KMS-11 (cell line): ENCODE results near the gene RBP5.

Experiments
- H2AFZ ChIP-seq: fragments of 200-600 bp; sonication (generic); 2 replicates; pipeline ENCODE4 v1.6.1; 2016; ENCODE audit warnings: antibody characterized with exemption, mixed run types, low read depth
- H3K27ac ChIP-seq: fragments of 200-600 bp; sonication (generic); 2 replicates; pipeline ENCODE4 v1.6.1; 2016; ENCODE audit warnings: mild to moderate bottlenecking, mixed run types
- H3K27me3 ChIP-seq: fragments of 200-600 bp; sonication (generic); 2 replicates; pipeline ENCODE4 v1.6.1; 2017; ENCODE audit warnings: mild to moderate bottlenecking, low read depth, mixed run types, moderate library complexity; ENCODE audit not compliant: insufficient read depth
- H3K36me3 ChIP-seq: fragments of 200-600 bp; sonication (generic); 2 replicates; pipeline ENCODE4 v1.6.1; 2017; ENCODE audit warnings: mild to moderate bottlenecking, mixed run types; ENCODE audit not compliant: insufficient read depth
- H3K4me1 ChIP-seq: fragments of 200-600 bp; sonication (generic); 2 replicates; pipeline ENCODE4 v1.6.1; 2016; ENCODE audit warnings: mild to moderate bottlenecking, low read depth, mixed run types; ENCODE audit not compliant: poor library complexity, severe bottlenecking
- H3K4me2 ChIP-seq: fragments of 200-600 bp; sonication (generic); 2 replicates; pipeline ENCODE4 v1.7.0; 2016; ENCODE audit warnings: mild to moderate bottlenecking, mixed run types
- H3K4me3 ChIP-seq: fragments of 200-600 bp; sonication (generic); IDR thresholded peaks from 2 replicates; pipeline ENCODE4 v1.6.1; 2017; ENCODE audit warnings: low read depth, low read length, mixed read lengths; ENCODE audit not compliant: insufficient read depth
- H3K79me2 ChIP-seq: fragments of 200-600 bp; sonication (generic); 2 replicates; pipeline ENCODE4 v1.6.1; 2016; ENCODE audit warnings: low read depth, mixed run types; ENCODE audit not compliant: insufficient read depth
- H3K9ac ChIP-seq: fragments of 200-600 bp; sonication (generic); 2 replicates; pipeline ENCODE4 v1.6.1; 2016; ENCODE audit warnings: mild to moderate bottlenecking, mixed run types
- H4K20me1 ChIP-seq: fragments of 200-600 bp; sonication (generic); 2 replicates; pipeline ENCODE4 v1.6.1; 2016; ENCODE audit warnings: mild to moderate bottlenecking, mixed run types; ENCODE audit not compliant: insufficient read depth
- TF ChIP-seq, protein P1 (sequence below): fragments of 200-600 bp; sonication (generic); conservative IDR thresholded peaks from 2 replicates; pipeline ENCODE4 v1.6.1; 2017; ENCODE audit warnings: low read depth, mild to moderate bottlenecking, antibody characterized with exemption, low read length, moderate library complexity, mixed read lengths

Gene RBP5

DNA sequence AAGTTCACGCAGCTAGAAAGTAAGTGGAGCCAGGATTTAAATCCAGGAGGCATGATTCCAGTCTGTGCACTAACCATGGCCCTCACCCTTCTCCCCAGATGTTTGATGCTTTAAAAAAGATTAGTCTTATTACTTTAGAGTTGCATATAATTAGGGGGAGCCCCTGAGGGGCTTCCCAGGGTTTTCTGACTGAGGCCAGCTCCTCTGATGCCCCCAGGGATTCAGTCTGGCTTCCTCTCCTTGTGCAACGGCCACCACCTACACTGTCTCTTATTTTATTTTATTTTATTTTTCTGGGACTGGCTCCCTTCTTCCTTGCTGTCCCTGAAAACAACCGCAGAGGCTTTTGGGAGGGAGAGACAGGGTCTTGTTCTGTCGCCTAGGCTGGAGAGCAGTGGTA lies 24.1 kb upstream of the RBP5 start:
- TF ChIP-seq, protein P1, sequence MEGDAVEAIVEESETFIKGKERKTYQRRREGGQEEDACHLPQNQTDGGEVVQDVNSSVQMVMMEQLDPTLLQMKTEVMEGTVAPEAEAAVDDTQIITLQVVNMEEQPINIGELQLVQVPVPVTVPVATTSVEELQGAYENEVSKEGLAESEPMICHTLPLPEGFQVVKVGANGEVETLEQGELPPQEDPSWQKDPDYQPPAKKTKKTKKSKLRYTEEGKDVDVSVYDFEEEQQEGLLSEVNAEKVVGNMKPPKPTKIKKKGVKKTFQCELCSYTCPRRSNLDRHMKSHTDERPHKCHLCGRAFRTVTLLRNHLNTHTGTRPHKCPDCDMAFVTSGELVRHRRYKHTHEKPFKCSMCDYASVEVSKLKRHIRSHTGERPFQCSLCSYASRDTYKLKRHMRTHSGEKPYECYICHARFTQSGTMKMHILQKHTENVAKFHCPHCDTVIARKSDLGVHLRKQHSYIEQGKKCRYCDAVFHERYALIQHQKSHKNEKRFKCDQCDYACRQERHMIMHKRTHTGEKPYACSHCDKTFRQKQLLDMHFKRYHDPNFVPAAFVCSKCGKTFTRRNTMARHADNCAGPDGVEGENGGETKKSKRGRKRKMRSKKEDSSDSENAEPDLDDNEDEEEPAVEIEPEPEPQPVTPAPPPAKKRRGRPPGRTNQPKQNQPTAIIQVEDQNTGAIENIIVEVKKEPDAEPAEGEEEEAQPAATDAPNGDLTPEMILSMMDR = no peak
- H3K9ac ChIP-seq = no peak overlapping the region
- no peaks in the 10 kb centered on the region for H3K27me3 ChIP-seq
- H3K79me2 ChIP-seq = no peaks in the 10 kb centered on the region
- H2AFZ ChIP-seq = no peak overlapping the region
- H3K4me2 ChIP-seq = no peak overlapping the region
- H3K27ac ChIP-seq = no peak overlapping the region
- H3K4me3 ChIP-seq = no peak overlapping the region
- no peaks in the 10 kb centered on the region for H4K20me1 ChIP-seq
- H3K36me3 ChIP-seq = no peaks in the 10 kb centered on the region
- H3K4me1 ChIP-seq = no peaks in the 10 kb centered on the region

DNA sequence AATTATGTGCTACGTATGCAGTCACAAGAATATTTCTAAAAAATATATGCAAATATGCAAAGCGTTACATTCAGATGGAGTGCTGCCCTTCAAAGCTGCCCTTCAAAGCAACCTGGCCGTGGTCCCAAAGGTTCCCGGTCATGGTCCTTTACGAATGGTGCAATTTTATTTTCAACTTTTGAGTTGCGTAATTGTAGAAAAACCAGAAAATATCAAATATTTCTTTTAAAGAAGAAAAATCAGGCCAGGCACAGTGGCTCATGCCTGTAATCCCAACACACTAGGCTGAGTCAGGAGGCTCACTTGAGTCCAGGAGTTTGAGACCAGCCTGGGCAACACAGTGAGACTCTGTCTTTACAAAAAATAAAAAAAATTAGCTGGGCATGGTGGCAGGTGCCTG lies 22.8 kb upstream of the RBP5 start:
- no peaks in the 10 kb centered on the region for H3K27me3 ChIP-seq
- H4K20me1 ChIP-seq = no peaks in the 10 kb centered on the region
- no peaks in the 10 kb centered on the region for H3K79me2 ChIP-seq
- no peak overlapping the region for H2AFZ ChIP-seq
- no peak overlapping the region for H3K9ac ChIP-seq
- H3K36me3 ChIP-seq = no peaks in the 10 kb centered on the region
- no peak overlapping the region for H3K4me2 ChIP-seq
- no peaks in the 10 kb centered on the region for H3K4me1 ChIP-seq
- no peak overlapping the region for H3K27ac ChIP-seq
- no peak overlapping the region for H3K4me3 ChIP-seq
- TF ChIP-seq, protein P1 = no peak

DNA sequence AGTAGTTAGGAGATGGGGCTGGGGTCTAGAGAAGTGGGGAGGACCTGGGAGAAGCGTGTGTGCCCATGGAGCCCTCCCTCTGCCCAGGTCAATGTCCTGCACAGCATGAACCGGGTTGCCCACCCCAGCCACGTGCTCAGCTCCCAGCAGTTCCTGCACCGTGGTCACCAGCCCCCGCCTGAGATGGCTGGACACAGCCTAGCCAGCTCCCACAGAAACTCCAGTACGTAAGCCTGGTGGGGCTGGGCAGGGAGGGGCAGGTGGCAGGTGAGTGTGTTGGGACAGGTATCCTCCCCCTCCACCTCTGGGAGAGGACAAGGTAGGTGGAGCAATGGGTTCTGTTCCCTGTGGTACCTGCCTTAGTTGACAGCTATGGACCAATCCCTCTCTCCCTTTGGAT lies 22.2 kb upstream of the RBP5 start:
- Histone ChIP-seq H3K79me2 (no peaks in the 10 kb centered on the region), H2AFZ (no peak overlapping the region), H3K4me1 (no peaks in the 10 kb centered on the region), H3K9ac (no peak overlapping the region), H3K4me2 (no peak overlapping the region), H3K36me3 (no peaks in the 10 kb centered on the region), H3K27ac (no peak overlapping the region), H3K27me3 (no peaks in the 10 kb centered on the region), H3K4me3 (no peak overlapping the region), H4K20me1 (no peaks in the 10 kb centered on the region)
- TF ChIP-seq, protein P1 = no peak

DNA sequence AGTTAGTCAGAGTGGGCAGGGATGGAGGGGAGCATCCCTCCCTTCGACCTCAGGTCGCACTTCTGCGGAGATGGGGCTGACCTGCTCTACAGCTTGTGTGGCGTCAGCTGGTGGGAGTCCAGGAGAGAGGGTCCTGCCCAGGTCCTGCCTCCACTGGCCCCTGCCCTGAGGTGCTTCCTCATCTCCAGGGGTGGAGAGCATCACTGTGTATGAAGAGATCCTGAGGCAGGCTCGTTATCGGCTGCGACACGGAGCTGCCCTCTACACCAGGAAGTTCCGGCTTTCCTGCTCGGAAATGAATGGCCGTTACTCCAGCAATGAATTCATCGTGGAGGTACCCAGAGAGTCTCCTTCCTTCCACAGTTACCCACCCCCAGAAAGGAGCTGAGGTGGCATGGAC lies 21.7 kb upstream of the RBP5 start:
- H3K27ac ChIP-seq = no peak overlapping the region
- H3K4me3 ChIP-seq = no peak overlapping the region
- TF ChIP-seq, protein P1 = no peak

More for the DNA sequence above, 21.7 kb upstream of the RBP5 start:
- Histone ChIP-seq H3K4me2 (no peak overlapping the region), H3K9ac (no peak overlapping the region), H3K36me3 (no peaks in the 10 kb centered on the region), H2AFZ (no peak overlapping the region), H3K79me2 (no peaks in the 10 kb centered on the region), H4K20me1 (no peaks in the 10 kb centered on the region), H3K4me1 (no peaks in the 10 kb centered on the region), H3K27me3 (no peaks in the 10 kb centered on the region)
